ENCODE measurements around the gene PDE4B. TPM values are rescaled to one million over a fixed set of nuclear protein-coding genes. Genes with fewer than 3 reads are reported as not detected.

The PDE4B gene
- total and polyA plus RNA-seq, 12 donors: 2.0 to 63.2 (median 15.3) TPM

- Histone ChIP-seq H3K4me1 (peaks cover 0 to 60% (median 23%) of the 10 kb centered on the region in 9 donors), H3K27me3 (no peaks in the 10 kb centered on the region), H3K9me3 (no peaks in the 10 kb centered on the region), H3K27ac (peak overlapping the region in 7 of 10 donors; percentile 10 to 83 (median 23)), H3K4me3 (no peak overlapping the region), H3K36me3 (peaks cover 0 to 45% (median 5%) of the 10 kb centered on the region in 9 donors)
- no peak for TF ChIP-seq CTCF (IDR thresholded peaks at IDR 0.05)
- ATAC-seq (peak in 4 of 8 donors; percentile 19 to 32 (median 24)), DNase-seq (no peak)
- WGBS, 2 donors: 31 to 37% methylated on average over 2 of the region's 2 CpGs
- intact Hi-C loops (cut with DNase I): no loop called here
Observed at GRCh38 chr1:66374561-66375111, 581.9 kb downstream of the PDE4B start.

- TF ChIP-seq CTCF (IDR thresholded peaks at IDR 0.05): no peak
- peaks cover 0 to 58% (median 23%) of the 10 kb centered on the region in 9 donors for H3K4me1 ChIP-seq
Observed at GRCh38 chr1:66375125-66375524, 582.4 kb downstream of the PDE4B start.

GRCh38 chr1:66380452-66381212 is 587.9 kb downstream of the PDE4B start:
- no peak for TF ChIP-seq CTCF (IDR thresholded peaks at IDR 0.05)
- no peaks in the 10 kb centered on the region for H3K27me3 ChIP-seq
- no peaks in the 10 kb centered on the region for H3K36me3 ChIP-seq
- ATAC-seq: peak in 5 of 8 donors; percentile 46 to 66 (median 55)
- H3K9me3 ChIP-seq: peaks cover 0 to 2% (median 0%) of the 10 kb centered on the region in 11 donors
- no peak overlapping the region for H3K27ac ChIP-seq
- H3K4me3 ChIP-seq: no peak overlapping the region
- intact Hi-C loops (cut with DNase I): no loop called here
- 53 to 65% methylated on average over 3 of the region's 3 CpGs for WGBS, 2 donors
- no peak for DNase-seq
- peaks cover 0 to 39% (median 1%) of the 10 kb centered on the region in 9 donors for H3K4me1 ChIP-seq

More at GRCh38 chr1:66375125-66375524, 582.4 kb downstream of the PDE4B start:
- DNase-seq (no peak), ATAC-seq (no peak)
- Histone ChIP-seq H3K9me3 (no peaks in the 10 kb centered on the region), H3K4me3 (no peak overlapping the region), H3K27me3 (no peaks in the 10 kb centered on the region), H3K36me3 (peaks cover 0 to 40% (median 5%) of the 10 kb centered on the region in 9 donors), H3K27ac (peak overlapping the region in 3 of 10 donors; percentile 23 to 83 (median 28))
- intact Hi-C loops (cut with DNase I): no loop called here
- 41 to 64% methylated on average over 2 of the region's 2 CpGs for WGBS, 2 donors

- no peak for TF ChIP-seq CTCF (IDR thresholded peaks at IDR 0.05)
- intact Hi-C loops (cut with DNase I): no loop called here
- Histone ChIP-seq H3K27ac (no peak overlapping the region), H3K4me3 (no peak overlapping the region), H3K9me3 (peaks cover 0 to 13% (median 2%) of the 10 kb centered on the region in 11 donors), H3K36me3 (no peaks in the 10 kb centered on the region), H3K4me1 (peaks cover 0 to 38% (median 0%) of the 10 kb centered on the region in 9 donors), H3K27me3 (no peaks in the 10 kb centered on the region)
- 88% methylated on average over 9 of the region's 9 CpGs for WGBS, 2 donors
- DNase-seq (no peak), ATAC-seq (no peak)
Observed at GRCh38 chr1:66381621-66382275, 589.1 kb downstream of the PDE4B start.
